Cardiac muscle cell (in vitro differentiated cells and primary cell): ENCODE results near the gene RALGPS1. TPM values are rescaled to one million over a fixed set of nuclear protein-coding genes. Genes with fewer than 3 reads are reported as not detected.
A peak's percentile ranks its signal among the peaks of the same experiment; 100 is the strongest.

Experiments used
- DNase-seq, 2 donors: peaks; one replicate each; pipeline versions ENCODE4 v3.0.0 to v3.0.0-alpha.2; 2010 to 2017; ENCODE audit warnings: low read depth in 1 of 2, low spot score in 1 of 2
- H3K27ac ChIP-seq: fragments of 200-600 bp; sonication (generic); 2 replicates; pipeline ENCODE4 v1.5.1; 2016
- H3K27me3 ChIP-seq: fragments of 200-600 bp; sonication (generic); 2 replicates; pipeline ENCODE4 v1.6.0; 2016; ENCODE audit warnings: control low read depth
- H3K36me3 ChIP-seq: fragments of 200-600 bp; sonication (generic); 2 replicates; pipeline ENCODE4 v1.5.1; 2016; ENCODE audit warnings: control low read depth
- H3K4me1 ChIP-seq: fragments of 200-600 bp; sonication (generic); 2 replicates; pipeline ENCODE4 v1.8.1; 2017; ENCODE audit warnings: low read depth, mild to moderate bottlenecking, mixed run types
- H3K4me3 ChIP-seq: fragments of 200-600 bp; sonication (generic); 2 replicates; pipeline ENCODE4 v1.5.1; 2016; ENCODE audit warnings: mild to moderate bottlenecking
- H3K9me3 ChIP-seq: fragments of 200-600 bp; sonication (generic); 2 replicates; pipeline ENCODE4 v1.5.1; 2017; ENCODE audit warnings: low read depth, mild to moderate bottlenecking, control low read depth
- polyA plus RNA-seq: library from polyadenylated mRNA; unstranded; fragments of >200 nt; fragmentation: Nextera tagmentation; extraction: Ambion mirVana; gene quantifications from 2 replicates; pipeline ENCODE4 v1.2.1, GENCODE V29; 2016
- total RNA-seq: library from RNA; depleted of rRNA; stranded (reverse); fragments of >200 nt; gene quantifications from 2 replicates; pipeline ENCODE4 v1.2.3, GENCODE V29; 2016
- TF ChIP-seq, protein P1 (sequence below): IDR thresholded peaks from 2 replicates; pipeline ENCODE4 v1.5.1; 2012; ENCODE audit warnings: low read depth, mild to moderate bottlenecking, low read length

The RALGPS1 gene
- total and polyA plus RNA-seq, 2 experiments from 2014 or later = 14.1 to 16.1 TPM

- H3K27ac ChIP-seq = no peak overlapping the region
- no peaks in the 10 kb centered on the region for H3K36me3 ChIP-seq
- no peaks in the 10 kb centered on the region for H3K9me3 ChIP-seq
- no peak for DNase-seq
- H3K27me3 ChIP-seq = no peaks in the 10 kb centered on the region
- no peaks in the 10 kb centered on the region for H3K4me1 ChIP-seq
- TF ChIP-seq, protein P1, sequence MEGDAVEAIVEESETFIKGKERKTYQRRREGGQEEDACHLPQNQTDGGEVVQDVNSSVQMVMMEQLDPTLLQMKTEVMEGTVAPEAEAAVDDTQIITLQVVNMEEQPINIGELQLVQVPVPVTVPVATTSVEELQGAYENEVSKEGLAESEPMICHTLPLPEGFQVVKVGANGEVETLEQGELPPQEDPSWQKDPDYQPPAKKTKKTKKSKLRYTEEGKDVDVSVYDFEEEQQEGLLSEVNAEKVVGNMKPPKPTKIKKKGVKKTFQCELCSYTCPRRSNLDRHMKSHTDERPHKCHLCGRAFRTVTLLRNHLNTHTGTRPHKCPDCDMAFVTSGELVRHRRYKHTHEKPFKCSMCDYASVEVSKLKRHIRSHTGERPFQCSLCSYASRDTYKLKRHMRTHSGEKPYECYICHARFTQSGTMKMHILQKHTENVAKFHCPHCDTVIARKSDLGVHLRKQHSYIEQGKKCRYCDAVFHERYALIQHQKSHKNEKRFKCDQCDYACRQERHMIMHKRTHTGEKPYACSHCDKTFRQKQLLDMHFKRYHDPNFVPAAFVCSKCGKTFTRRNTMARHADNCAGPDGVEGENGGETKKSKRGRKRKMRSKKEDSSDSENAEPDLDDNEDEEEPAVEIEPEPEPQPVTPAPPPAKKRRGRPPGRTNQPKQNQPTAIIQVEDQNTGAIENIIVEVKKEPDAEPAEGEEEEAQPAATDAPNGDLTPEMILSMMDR = no peak
- no peak overlapping the region for H3K4me3 ChIP-seq
Observed at GRCh38 chr9:127091526-127091925, 176.9 kb downstream of the RALGPS1 start.

GRCh38 chr9:127092041-127092608 is 177.5 kb downstream of the RALGPS1 start:
- Histone ChIP-seq H3K27me3 (no peaks in the 10 kb centered on the region), H3K4me3 (no peak overlapping the region), H3K4me1 (no peaks in the 10 kb centered on the region), H3K36me3 (no peaks in the 10 kb centered on the region), H3K27ac (no peak overlapping the region), H3K9me3 (no peaks in the 10 kb centered on the region)
- TF ChIP-seq, protein P1 = no peak
- no peak for DNase-seq

DNA sequence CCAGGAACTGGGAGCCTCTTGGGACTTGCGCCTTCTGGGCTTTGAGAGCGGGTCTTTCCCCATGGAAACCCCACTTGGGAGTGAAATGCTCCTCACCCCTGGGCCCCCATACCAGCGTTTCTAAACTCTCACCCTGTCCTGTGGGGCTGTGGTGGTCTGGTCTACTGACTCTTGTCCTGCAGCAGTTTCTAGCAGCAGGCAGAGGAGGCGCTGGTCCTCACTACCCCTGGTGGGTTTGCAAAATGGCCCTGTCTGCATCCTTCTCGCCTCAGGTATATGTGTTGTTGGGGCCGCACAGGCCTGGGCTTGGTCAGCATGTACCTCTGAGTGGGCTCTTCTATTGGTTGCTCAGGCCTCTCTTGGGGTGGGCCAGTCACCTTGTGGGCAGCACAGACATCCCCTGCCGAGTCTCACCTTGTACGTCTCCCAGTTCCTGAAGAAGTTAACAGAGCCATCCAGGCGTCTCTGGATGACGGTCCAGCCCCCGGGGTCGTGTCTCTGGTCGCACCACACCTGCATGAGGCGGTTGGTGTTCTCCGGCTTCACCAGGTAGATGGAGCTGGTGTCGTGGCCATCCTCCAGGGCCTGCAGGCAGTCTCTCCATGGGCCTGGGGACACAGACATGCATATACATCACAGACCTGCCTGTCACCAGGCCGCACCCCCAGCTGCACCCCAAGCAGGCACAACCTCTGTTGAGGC is 178.9 kb downstream of the RALGPS1 start:
- TF ChIP-seq, protein P1 = no peak
- H3K4me1 ChIP-seq = no peaks in the 10 kb centered on the region
- no peaks in the 10 kb centered on the region for H3K9me3 ChIP-seq
- H3K27ac ChIP-seq = no peak overlapping the region
- H3K36me3 ChIP-seq = no peaks in the 10 kb centered on the region
- H3K4me3 ChIP-seq = no peak overlapping the region
- no peak for DNase-seq
- no peaks in the 10 kb centered on the region for H3K27me3 ChIP-seq

DNA sequence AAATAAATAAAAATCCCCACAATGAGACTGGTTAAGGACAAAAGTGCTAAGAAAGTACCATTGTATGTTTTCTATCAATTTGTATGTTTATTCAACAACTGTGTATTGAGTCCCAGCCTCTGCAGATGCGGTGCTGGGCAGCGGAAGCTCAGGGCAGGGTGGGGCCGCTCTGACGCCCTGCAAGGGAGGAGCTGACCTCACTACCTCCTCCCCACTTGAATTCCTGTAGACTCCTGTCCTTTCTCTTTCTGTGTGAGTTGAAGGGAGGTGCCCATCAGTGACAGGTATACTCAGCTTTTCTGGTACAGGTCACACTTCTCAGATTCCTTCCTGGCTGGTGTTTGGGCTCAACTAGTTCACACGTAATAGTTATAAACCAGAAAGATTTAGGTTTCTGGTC is 180.8 kb downstream of the RALGPS1 start:
- no peak for DNase-seq
- Histone ChIP-seq H3K27ac (no peak overlapping the region), H3K36me3 (no peaks in the 10 kb centered on the region), H3K27me3 (no peaks in the 10 kb centered on the region), H3K4me3 (no peak overlapping the region), H3K9me3 (no peaks in the 10 kb centered on the region), H3K4me1 (no peaks in the 10 kb centered on the region)
- TF ChIP-seq, protein P1 = no peak

DNA sequence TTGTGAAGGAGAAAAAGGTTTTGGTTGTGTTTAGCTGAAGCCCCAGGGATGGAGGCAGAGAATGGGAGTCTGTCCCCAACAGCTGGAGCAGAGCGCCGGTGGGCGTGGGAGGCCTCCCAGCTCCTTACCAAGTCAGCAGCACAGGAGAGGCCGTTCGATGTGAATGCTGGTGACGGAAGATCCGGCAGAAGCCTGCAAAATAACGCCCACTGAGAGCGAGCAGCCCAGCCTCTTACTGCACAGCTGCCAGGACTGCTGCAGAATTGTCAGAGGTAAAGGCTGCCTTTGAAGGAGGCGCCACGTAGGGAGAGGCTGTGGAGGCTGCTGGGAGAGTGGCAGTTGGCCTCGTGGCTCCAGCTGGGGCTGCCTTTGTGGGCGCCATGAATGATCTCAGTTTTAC is 181.6 kb downstream of the RALGPS1 start:
- H3K36me3 ChIP-seq = no peaks in the 10 kb centered on the region
- no peaks in the 10 kb centered on the region for H3K27me3 ChIP-seq
- no peak overlapping the region for H3K4me3 ChIP-seq
- TF ChIP-seq, protein P1 = no peak
- peak in 1 of 2 donors; percentile 53 for DNase-seq
- H3K9me3 ChIP-seq = no peaks in the 10 kb centered on the region
- H3K4me1 ChIP-seq = no peaks in the 10 kb centered on the region
- H3K27ac ChIP-seq = no peak overlapping the region
